K562 (cell line): Measurements from ENCODE around the gene LRMDA. TPM values are rescaled to one million over a fixed set of nuclear protein-coding genes. Genes with fewer than 3 reads are reported as not detected.

Source experiments
- ATAC-seq: fragments of 200-7000 bp; cut with Tn5 transposase; 3 replicates; pipeline ENCODE4 v1.9.1; 2020; ENCODE audit warnings: moderate library complexity
- BruUV-seq: library from RNA; stranded (reverse); fragments of 400-500 nt; replicated peaks from 2 replicates; lab custom pipeline; 2021; lab: Mats Ljungman, UMichigan
- CTCF ChIA-PET: fragments of 300-600 bp; formaldehyde crosslinking; extraction: SDS; loops from one replicate; lab custom pipeline; 2021; ENCODE audit warnings: low intra/inter-chr PET ratio; lab: Yijun Ruan, JAX
- POLR2A ChIA-PET: fragments of 300-600, 350-650 bp; sonication (Branson Sonifier 250); formaldehyde crosslinking; extraction: SDS; loops from one replicate; lab custom pipeline; 2021; ENCODE audit warnings: antibody characterized with exemption, inconsistent platforms; lab: Yijun Ruan, JAX
- DNase-seq, 4 experiments: peaks; one replicate each; pipeline versions ENCODE4 v3.0.0 to v3.0.0-alpha.2; 2011 to 2018; ENCODE audit warnings: low spot score in 3 of 4, mixed read lengths in 3 of 4; ENCODE audit errors: extremely low read depth in 1 of 4
- FAIRE-seq: peaks from 2 replicates; lab custom pipeline; 2011; peaks lifted over from hg19 to GRCh38; lab: Jason Lieb, UNC
- H2AFZ ChIP-seq: 2 replicates; pipeline ENCODE4 v1.6.0; 2011; ENCODE audit warnings: low read depth, low read length, control low read depth, inconsistent platforms
- H3K27ac ChIP-seq: fragments of 200-600 bp; 3 replicates; pipeline ENCODE4 v1.8.0; 2011; ENCODE audit warnings: low read depth, mild to moderate bottlenecking, control low read depth, inconsistent platforms, low read length, moderate library complexity, mixed read lengths; ENCODE audit errors: extremely low read depth
- H3K27me3 ChIP-seq, 2 experiments: fragments of 300-600 bp in 1 of 2; 2 replicates in 1 of 2; 3 replicates in 1 of 2; pipeline versions ENCODE4 v1.6.0 to v1.8.0; 2011; ENCODE audit warnings: inconsistent platforms in 2 of 2, low read length in 2 of 2, mild to moderate bottlenecking in 1 of 2, mixed read lengths in 1 of 2, moderate library complexity in 1 of 2; ENCODE audit not compliant: control insufficient read depth in 2 of 2, insufficient read depth in 2 of 2
- H3K36me3 ChIP-seq: fragments of 300-600 bp; 3 replicates; pipeline ENCODE4 v1.8.0; 2011; ENCODE audit warnings: mild to moderate bottlenecking, low read length, inconsistent platforms; ENCODE audit not compliant: control insufficient read depth, insufficient read depth
- H3K4me1 ChIP-seq, 2 experiments: fragments of 200-600 bp in 1 of 2; replicated peaks in 1 of 2; 2 replicates in 1 of 2; 3 replicates in 1 of 2; pipeline versions ENCODE4 v1.5.1 to v1.8.0; 2011; ENCODE audit warnings: inconsistent platforms in 2 of 2, low read length in 2 of 2, mild to moderate bottlenecking in 1 of 2, mixed read lengths in 1 of 2, moderate library complexity in 1 of 2; ENCODE audit not compliant: control insufficient read depth in 2 of 2, insufficient read depth in 2 of 2
- H3K4me2 ChIP-seq: 2 replicates; pipeline ENCODE4 v1.6.1; 2011; ENCODE audit warnings: low read length, control low read depth, inconsistent platforms, mixed read lengths; ENCODE audit not compliant: insufficient read depth
- H3K4me3 ChIP-seq: fragments of 200-600 bp; sonication (generic), shearing (Covaris generic); 2 replicates; pipeline ENCODE4 v1.5.1; 2016; ENCODE audit warnings: control low read depth, inconsistent platforms
- H3K79me2 ChIP-seq: fragments of 200-600 bp; 3 replicates; pipeline ENCODE4 v1.8.0; 2011; ENCODE audit warnings: low read length, inconsistent platforms; ENCODE audit not compliant: control insufficient read depth, insufficient read depth
- H3K9ac ChIP-seq, 2 experiments: 2 replicates each; pipeline versions ENCODE4 v1.6.0 to v1.6.1; 2011; ENCODE audit warnings: low read depth in 2 of 2, low read length in 2 of 2, control low read depth in 1 of 2, inconsistent platforms in 1 of 2, mild to moderate bottlenecking in 1 of 2, mixed read lengths in 1 of 2; ENCODE audit not compliant: insufficient read depth in 1 of 2
- H3K9me1 ChIP-seq: one replicate; pipeline ENCODE4 v1.6.0; 2011; ENCODE audit warnings: inconsistent platforms, mild to moderate bottlenecking, low read length, moderate library complexity; ENCODE audit not compliant: control insufficient read depth, insufficient read depth
- H3K9me3 ChIP-seq: replicated peaks from 2 replicates; pipeline ENCODE4 v1.5.1; 2011; ENCODE audit warnings: low read depth, low read length, inconsistent platforms; ENCODE audit not compliant: control insufficient read depth, insufficient read depth
- H4K20me1 ChIP-seq: replicated peaks from 2 replicates; pipeline ENCODE4 v1.6.1; 2011; ENCODE audit warnings: low read length, inconsistent platforms, mixed read lengths; ENCODE audit not compliant: control insufficient read depth, insufficient read depth
- ELF2 ChIP-seq: fragments of 250-450 bp; sonication (Bioruptor Pico); IDR thresholded peaks from 2 replicates; pipeline ENCODE4 v1.5.0; 2021; ENCODE audit warnings: mild to moderate bottlenecking
- ILF3 ChIP-seq: fragments of 450-650 bp; IDR thresholded peaks from 2 replicates; pipeline ENCODE4 v1.6.1; 2018; ENCODE audit warnings: antibody characterized with exemption, mild to moderate bottlenecking, moderate library complexity, borderline replicate concordance
- PCBP2 ChIP-seq: fragments of 200-400 bp; formaldehyde crosslinking; IDR thresholded peaks from 2 replicates; pipeline ENCODE4 v1.6.1; 2018; ENCODE audit warnings: low read length, low read depth, mild to moderate bottlenecking, moderate library complexity; ENCODE audit not compliant: poor library complexity, severe bottlenecking
- ZNF232 ChIP-seq: sonication (generic); formaldehyde crosslinking; IDR thresholded peaks from 2 replicates; pipeline ENCODE4 v1.8.0; 2022; ENCODE audit warnings: mild to moderate bottlenecking, missing genetic modification reagents
- whole genome bisulfite sequencing: fragments of 100-300 bp; shearing (Covaris generic); methylation state at CpG from one replicate; pipeline ENCODE4 v1.1.6; 2016; ENCODE audit warnings: low coverage, mixed read lengths; ENCODE audit not compliant: insufficient coverage; ENCODE audit errors: missing lambda C conversion rate; 5-methylcytosine and 5-hydroxymethylcytosine counted together
- in situ Hi-C: fragments of 300-500 bp; cut with MboI; formaldehyde crosslinking; loops from 4 replicates; pipeline ENCODE4 v1.15.0; 2018; ENCODE audit warnings: inconsistent platforms, mixed read lengths
- intact Hi-C: fragments of 100-400 bp; cut with micrococcal nuclease; formaldehyde crosslinking; loops from 2 replicates; pipeline ENCODE4 v1.14.2; 2022
- polyA plus RNA-seq, 8 experiments: library from polyadenylated mRNA; depleted of rRNA in 4 of 8; stranded (reverse) in 5 of 8; unstranded in 3 of 8; fragments of >200 nt; fragmentation: Nextera tagmentation in 2 of 8; fragmentation: Illumina TruSeq in 1 of 8; extraction: Ambion mirVana in 2 of 8; extraction: Trizol in 1 of 8; gene quantifications; 2 replicates each; pipeline versions ENCODE4 v1.2.1 to v1.2.3, GENCODE V29; 2011 to 2014; ENCODE audit warnings: inconsistent platforms in 1 of 8, missing spikeins in 1 of 8
- total RNA-seq, 7 experiments: library from RNA; depleted of rRNA in 6 of 7; stranded (reverse); fragments of >200 nt in 6 of 7; fragmentation: Illumina TruSeq in 2 of 7; extraction: Trizol in 2 of 7; gene quantifications; 2 replicates each; pipeline versions ENCODE4 v1.2.1 to v1.2.3, GENCODE V29; 2011 to 2021; ENCODE audit warnings: low replicate concordance in 1 of 7
- TF ChIP-seq, protein P1 (sequence below), 2 experiments: IDR thresholded peaks in 1 of 2; conservative IDR thresholded peaks in 1 of 2; 2 replicates each; pipeline ENCODE4 v1.6.1; 2016; ENCODE audit warnings: low read depth in 2 of 2, mild to moderate bottlenecking in 1 of 2, missing compliant biosample characterization in 1 of 2, missing genetic modification characterization in 1 of 2, moderate library complexity in 1 of 2

Gene LRMDA
- total and polyA plus RNA-seq, 9 of the 15 experiments (the other 6 are each of a cell fraction or from before 2014, with no cell fraction given): 0.25 TPM; not detected in 8

DNA sequence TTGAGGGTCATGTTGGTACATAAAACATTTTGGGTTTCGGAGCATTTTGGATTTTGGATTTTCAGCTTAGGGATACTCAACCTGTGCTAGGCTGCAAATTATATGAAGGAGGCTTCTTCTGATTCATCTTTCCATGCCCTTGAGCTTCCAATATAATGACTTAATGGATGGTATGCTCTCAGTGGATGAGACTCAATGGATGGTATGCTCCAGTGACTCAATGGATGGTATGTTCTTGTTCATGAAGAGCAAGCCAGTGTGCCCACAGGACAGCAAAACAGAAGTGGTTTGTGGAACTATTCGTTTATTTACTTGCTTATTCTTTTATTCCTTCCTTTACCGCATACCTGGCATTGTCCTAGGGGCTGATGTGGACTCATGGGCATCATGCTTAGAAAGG, 969.6 kb downstream of the LRMDA start (continued):
- TF ChIP-seq ELF2 (CRISPR knock-in tag): no peak
- TF ChIP-seq ZNF232 (CRISPR knock-in tag): no peak

DNA sequence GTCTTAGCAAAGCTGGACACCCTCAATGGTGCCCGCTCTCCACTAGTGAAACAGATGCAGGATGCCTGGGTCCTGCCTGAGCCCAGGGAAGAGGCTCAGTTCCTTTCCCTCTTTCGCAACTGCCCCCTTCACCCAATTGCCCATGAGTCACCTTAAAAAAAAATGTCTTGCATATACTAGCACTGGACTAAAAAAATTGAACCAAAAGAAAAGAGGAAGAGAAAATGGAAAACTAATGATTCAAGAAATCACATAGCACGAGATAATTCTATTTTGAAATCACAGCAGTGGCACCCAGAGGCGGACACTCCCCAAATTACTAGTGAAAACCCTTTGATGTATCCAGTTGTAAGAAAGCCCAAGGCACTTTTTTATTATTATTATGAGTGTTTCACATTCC, 972.5 kb downstream of the LRMDA start:
- whole genome bisulfite sequencing: 0% methylated on average over 4 of the region's 4 CpGs
- TF ChIP-seq ILF3 (no peak), PCBP2 (no peak)
- TF ChIP-seq, protein P1, sequence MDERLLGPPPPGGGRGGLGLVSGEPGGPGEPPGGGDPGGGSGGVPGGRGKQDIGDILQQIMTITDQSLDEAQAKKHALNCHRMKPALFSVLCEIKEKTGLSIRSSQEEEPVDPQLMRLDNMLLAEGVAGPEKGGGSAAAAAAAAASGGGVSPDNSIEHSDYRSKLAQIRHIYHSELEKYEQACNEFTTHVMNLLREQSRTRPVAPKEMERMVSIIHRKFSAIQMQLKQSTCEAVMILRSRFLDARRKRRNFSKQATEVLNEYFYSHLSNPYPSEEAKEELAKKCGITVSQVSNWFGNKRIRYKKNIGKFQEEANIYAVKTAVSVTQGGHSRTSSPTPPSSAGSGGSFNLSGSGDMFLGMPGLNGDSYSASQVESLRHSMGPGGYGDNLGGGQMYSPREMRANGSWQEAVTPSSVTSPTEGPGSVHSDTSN (CRISPR knock-in tag; IDR thresholded peaks at IDR 0.05; ENCODE audit: low read depth): no peak
- TF ChIP-seq, protein P1 (tag; conservative IDR thresholded peaks at IDR 0.05; ENCODE audit: low read depth): no peak
- H3K27me3 ChIP-seq: no peaks in the 10 kb centered on the region
- H3K4me3 ChIP-seq: no peak overlapping the region
- no peak overlapping the region for H3K4me2 ChIP-seq
- H2AFZ ChIP-seq: no peak overlapping the region
- H3K27ac ChIP-seq: no peak overlapping the region
- intact Hi-C loops (no loop called here), in situ Hi-C loops (no loop called here)
- no peaks in the 10 kb centered on the region for H3K4me1 ChIP-seq
- no peak for ATAC-seq
- no peak overlapping the region for H3K9ac ChIP-seq
- no peaks in the 10 kb centered on the region for H3K9me1 ChIP-seq
- BruUV-seq: no TSS peak
- DNase-seq: no peak
- no peaks in the 10 kb centered on the region for H4K20me1 ChIP-seq
- no peaks in the 10 kb centered on the region for H3K79me2 ChIP-seq
- no peak for FAIRE-seq
- no peaks in the 10 kb centered on the region for H3K36me3 ChIP-seq
- no peaks in the 10 kb centered on the region; the same call in 1 of the 2 replicates for H3K9me3 ChIP-seq
- CTCF ChIA-PET: no interaction called here
- POLR2A ChIA-PET: no interaction called here
